GM21367 (cell line): ENCODE measurements around the gene CCR4.
A peak's percentile ranks its signal among the peaks of the same experiment; 100 is the strongest.
"Not testable (repeated sequence)": the region's sequence is repeated elsewhere in the genome, so short reads cannot be mapped to it uniquely, and the experiment has no call there.

Source experiments
- ATAC-seq: cut with Tn5 transposase; IDR thresholded peaks from one replicate; pipeline ENCODE4 v1.9.1; 2021; ENCODE audit not compliant: unreplicated experiment

The CCR4 gene

DNA sequence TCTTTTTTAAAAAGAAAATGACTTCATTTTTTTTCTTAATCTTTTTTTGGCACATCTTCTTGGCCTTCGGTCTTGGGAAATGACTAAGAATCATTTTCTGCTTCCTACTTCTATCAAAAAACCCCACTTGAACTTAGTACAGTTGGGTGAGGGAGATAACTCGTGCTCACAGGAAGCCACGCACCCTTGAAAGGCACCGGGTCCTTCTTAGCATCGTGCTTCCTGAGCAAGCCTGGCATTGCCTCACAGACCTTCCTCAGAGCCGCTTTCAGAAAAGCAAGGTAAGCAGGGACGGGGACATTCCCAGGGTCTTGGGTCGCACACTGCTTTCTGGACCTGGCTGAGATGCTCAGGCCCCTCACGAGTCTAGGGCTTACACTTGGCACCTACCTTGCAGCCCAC is at the start of gene CCR4:
TSS of gene CCR4 (plus strand) at position 235 of the 402 bp plus-strand sequence. CDS start 1,779 bp downstream, outside the sequence.
- ATAC-seq: no peak

DNA sequence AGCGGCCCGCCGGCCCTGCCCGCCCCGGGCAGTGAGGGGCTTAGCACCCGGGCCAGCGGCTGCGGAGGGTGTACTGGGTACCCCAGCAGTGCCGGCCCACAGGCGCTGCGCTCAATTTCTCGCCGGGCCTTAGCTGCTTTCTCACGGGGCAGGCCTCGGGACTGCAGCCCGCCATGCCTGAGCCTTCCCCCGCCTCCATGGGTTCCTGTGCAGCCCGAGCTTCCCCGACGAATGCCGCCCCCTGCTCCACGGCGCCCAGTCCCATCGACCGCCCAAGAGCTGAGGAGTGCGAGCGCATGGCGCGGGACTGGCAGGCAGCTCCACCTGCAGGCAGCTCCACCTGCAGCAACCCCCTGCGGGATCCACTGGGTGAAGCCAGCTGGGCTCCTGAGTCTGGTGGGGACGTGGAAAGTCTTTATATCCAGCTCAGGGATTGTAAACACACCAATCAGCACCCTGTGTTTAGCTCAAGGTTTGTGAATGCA is 48.5 kb upstream of the CCR4 start:
- not testable (repeated sequence) for ATAC-seq

DNA sequence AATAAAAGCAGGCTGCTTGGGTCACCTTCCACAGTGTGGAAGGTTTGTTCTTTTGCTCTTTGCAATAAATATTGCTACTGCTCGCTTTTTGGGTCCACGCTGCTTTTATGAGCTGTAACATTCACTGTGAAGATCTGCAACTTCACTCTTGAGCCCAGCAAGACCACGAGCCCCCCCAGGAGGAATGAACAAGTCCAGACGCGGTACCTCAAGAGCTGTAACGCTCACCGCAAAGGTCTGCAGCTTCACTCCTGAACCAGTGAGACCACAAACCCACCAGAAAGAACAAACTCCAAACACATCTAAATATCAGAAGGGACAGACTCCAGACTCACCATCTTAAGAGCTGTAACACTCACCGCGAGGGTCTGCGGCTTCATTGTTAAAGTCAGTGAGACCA is 47.5 kb upstream of the CCR4 start:
- no peak for ATAC-seq

DNA sequence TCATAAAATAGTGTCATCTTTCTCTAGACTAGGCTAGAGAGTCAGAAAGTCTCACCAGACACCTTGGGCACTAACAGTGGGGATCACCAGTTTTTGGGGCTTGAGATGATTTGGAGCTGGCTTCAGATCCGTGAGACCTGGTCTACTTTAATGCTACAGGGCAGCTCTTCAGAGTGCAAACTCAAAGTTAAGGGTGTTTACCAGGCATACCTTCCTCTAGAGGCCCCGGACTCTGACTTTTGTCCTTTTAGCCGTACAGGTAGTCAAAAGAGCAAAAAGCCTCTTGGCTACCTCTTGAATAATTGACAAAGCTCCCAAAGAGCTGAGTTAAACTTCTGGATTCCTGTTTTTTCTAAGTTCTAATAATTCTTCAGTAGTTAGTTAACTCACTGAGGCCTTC is 41.4 kb upstream of the CCR4 start:
- no peak for ATAC-seq

DNA sequence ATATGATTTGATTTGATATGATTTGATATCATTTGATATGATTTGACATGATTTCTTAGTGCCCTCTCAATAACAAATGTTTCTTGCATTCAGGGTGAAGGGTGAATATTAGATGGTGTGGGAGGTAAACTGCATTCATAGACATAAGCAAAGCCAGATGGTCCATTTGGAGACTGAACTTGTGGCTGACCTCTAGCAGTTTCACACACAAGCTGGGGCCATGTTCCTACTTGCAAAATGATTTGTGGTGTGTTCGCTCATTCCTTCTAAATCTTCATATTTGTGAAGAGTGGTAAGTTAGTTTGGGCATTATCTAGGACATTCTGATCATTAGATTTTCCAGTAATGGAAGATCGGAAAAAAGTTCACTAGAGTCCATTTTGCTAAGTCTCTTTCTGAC is 40.5 kb upstream of the CCR4 start:
- no peak for ATAC-seq

DNA sequence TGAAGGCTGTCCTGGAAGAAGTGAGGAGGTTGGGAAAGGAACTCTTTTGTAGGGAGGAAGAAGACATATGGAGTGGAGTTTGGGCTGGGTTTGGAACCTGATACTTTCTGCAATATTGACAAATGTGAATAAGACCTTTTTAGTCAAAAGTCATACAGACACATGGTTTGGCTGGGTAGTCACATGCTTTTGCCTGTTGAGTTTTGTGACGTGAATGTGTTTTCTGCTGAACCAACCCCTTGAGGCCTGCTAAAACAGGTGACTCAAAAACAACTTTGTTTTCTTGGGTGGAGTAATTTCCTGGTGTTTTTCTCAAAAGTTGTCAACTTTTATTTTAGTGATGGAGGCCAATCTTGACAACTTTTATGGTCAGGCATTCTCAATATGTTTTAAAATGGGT is 39.4 kb upstream of the CCR4 start:
- no peak for ATAC-seq

DNA sequence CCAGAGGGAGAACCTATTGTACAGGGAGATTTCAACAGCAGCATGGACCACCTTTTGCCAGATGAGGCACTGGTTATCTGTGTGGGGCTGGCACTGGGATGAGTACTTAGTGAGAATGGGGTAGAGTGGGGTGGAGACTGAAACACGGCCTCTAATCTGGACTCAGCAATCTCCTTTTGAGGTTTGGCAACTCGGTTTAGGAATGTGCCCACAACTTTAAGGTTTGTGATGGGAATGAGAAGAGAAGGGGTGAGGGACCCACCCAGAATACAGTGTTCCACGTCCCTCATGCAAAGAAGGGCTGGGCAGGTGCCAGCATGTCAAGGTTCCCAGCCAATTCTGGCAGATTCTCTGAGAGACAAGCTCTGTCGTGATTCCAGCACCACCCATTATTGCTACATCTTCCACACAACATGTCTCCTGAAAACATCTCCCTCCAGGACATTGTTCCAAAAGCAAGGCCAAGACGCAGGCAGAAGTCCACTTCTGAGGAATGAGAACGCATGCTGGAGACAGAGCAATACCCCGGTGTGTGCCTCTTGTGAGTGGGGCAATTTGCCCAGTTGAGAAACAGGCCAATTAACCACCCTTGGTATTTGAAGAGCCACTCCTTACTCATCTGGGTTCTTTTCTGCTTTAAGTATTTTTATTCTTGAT is 37.5 kb upstream of the CCR4 start:
- no peak for ATAC-seq

DNA sequence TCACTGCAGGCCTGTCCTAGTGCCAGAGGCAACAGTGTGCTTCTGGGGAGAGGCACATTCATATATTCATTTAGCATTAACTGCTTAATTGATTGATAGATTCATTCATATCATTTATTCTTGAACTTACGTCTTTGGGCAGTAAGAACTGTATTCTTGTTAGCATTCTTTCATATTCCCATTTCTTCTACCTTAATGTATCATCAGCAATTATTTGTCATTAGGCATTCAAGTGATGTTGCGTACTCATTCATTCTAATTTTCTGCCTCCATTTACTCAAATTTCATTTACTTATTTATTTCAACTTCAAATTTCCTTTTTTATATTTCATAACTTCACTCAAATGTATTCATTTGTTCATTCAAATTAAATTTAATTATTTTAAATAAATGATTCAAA is 31.5 kb upstream of the CCR4 start:
- no peak for ATAC-seq

DNA sequence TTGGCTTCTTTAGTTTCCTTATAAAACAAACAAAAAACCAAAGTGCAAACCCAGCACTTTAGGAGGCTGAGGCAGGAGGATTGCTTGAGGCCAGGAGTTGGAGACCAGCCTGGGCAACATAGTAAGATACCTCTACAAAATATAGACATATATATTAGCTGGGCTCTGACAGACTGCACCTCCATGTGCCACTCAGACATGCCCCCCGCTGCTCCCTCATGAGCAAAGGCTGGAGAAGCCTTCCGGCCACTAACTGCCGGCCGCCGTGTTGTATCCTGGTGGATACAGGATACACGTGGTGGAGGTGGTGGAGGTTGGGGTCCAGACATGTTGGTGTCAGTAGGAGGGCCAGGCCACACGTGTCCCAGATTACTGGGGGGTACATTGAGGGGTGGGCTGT is 29.4 kb upstream of the CCR4 start:
- no peak for ATAC-seq

DNA sequence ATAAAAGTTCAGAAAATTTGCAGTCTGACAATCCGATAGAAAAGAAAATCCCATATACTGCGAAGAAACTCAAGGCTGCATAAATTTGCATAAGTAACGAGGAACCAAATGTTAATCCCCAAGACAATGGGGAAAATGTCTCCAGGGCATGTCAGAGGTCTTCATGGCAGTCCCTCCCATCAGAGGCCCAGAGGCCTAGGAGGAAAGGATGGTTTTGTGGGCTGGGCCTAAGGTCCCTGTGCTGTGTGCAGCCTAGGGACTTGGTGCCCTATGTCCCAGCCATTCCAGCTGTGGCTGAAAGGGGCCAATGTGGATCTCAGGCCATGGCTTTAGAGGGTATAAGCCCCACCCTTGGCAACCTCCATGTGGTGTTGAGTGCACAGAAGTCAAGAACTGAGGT is 21.3 kb upstream of the CCR4 start:
- ATAC-seq: no peak

DNA sequence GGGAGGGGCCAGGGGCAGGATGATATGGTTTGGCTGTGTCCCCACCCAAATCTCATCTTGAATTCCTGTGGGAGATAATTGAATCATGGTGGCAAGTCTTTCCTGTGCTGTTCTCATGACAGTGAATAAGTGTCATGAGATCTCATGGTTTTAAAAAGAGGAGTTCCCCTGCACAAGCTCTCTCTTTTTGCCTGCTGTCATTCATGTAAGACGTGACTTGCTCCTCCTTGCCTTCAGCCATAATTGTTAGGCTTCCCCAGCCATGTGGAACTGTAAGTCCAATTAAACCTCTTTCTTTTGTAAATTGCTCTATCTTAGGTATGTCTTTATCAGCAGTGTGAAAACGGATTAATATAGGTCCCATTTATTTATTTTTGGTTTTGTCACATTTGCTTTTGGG is 20.2 kb upstream of the CCR4 start:
- not testable (repeated sequence) for ATAC-seq

DNA sequence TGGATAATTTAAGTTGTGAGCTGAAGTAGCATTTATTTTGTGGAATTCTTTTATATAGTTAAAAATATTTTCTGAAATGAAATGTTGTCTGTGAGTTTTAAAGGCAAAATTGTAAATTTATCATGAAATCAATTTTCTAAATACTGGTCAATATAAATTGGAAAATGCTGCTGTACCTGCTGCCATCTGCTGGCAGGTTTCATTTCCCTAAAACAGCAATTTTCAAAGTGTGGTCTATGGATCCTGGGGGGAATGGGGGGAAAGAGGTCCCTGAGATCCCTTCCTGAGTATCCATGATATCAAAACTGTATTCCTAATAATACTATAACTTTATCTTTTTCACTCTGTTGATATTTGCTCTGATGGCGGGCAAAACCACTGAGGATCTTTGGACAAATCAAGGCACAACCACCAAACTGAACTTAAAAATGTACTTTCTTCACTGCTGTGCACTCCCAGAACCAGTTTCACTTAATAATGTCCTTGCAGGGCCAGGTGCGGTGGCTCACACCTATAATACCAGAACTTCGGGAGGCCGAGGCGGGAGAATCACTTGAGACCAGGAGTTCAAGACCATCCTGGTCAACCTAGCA is 17.2 kb upstream of the CCR4 start:
- ATAC-seq: no peak

DNA sequence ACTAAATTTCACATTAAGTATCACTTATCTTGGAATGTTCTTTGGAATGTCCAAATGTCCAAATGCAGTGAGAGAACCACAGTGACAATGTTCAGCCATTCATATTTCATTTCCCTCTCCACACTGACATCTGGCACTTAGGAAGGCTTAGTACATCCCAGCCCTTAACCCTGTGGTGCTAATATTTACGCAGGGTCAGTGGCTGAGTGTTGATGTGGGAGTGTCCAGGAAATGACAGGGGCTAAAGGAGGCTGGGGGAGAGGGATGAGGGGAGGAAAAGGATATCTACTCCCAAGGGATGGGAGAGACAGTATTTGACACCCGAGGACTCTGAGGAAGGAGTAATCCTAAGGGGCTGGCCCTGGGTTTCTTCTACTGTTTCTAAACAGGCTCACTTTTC is 14.1 kb upstream of the CCR4 start:
- ATAC-seq: no peak

DNA sequence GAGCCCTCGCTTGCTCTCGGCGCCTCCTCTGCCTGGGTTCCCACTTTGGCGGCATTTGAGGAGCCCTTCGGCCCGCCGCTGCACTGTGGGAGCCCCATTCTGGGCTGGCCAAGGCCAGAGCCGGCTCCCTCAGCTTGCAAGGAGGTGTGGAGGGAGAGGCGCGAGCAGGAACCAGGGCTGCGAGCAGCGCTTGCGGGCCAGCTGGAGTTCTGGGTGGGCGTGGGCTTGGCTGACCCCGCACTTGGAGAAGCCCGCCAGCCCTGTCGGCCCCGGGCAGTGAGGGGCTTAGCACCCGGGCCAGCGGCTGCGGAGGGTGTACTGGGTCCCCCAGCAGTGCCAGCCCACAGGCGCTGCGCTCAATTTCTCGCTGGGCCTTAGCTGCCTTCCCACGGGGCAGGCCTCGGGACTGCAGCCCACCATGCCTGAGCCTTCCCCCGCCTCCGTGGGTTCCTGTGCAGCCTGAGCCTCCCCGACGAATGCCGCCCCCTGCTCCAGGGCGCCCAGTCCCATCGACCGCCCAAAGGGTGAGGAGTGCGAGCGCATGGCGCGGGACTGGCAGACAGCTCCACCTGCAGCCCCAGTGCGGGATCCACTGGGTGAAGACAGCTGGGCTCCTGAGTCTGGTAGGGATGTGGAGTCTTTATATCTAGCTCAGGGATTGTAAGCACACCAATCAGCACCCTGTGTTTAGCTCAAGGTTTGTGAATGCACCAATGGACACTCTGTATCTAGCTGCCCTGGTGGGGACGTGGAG is 11.7 kb upstream of the CCR4 start:
- ATAC-seq: not testable (repeated sequence)

DNA sequence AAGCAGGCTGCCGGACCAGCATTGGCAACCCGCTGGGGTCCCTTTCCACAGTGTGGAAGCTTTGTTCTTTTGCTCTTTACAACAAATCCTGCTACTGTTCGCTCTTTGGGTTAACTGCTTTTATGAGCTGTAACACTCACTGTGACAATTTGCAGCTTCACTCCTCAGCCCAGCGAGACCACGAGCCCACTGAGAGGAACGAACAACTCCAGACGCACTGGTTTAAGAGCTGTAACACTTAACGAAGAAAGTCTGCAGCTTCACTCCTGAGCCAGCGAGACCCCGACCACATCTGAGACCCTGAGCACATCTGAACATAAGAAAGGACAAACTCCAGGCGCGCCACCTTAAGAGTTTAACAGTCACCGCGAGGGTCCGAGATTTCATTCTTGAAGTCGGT is 10.7 kb upstream of the CCR4 start:
- no peak for ATAC-seq

DNA sequence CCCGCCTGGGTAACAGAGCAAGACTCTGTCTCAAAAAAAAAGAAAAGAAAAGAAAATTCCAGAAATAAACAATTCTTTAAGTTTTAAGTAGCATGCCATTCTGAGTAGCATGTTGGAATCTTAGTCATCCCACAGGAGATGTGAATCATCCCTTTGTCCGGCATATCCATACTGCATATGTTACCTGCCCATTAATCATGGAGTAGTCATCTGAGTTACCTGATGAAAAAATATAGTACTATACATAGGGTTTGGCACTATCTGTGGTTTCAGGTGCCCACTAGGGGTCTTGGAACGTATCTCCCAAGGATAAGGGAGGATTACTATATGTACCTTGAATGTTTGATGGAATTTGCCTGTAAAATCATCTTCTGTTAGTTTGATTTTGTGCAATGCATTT is 6.3 kb upstream of the CCR4 start:
- no peak for ATAC-seq

DNA sequence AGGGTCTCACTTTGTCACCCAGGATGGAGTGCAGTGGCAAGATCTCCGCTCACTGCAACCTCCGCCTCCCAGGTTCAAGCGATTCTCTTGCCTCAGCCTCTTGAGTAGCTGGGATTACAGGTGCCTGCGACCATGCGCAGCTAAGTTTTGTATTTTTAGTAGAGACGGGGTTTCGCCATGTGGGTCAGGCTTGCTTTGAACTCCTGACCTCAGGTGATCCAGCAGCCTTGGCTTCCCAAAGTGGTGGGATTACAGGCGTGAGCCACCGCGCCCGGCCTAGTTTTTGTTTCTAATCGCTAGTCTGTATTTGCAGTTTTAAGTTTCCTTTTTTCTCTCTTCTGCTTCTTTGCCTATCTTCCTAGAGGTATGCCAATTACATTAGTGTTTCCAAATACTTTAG is 5.8 kb upstream of the CCR4 start:
- ATAC-seq: not testable (repeated sequence)

DNA sequence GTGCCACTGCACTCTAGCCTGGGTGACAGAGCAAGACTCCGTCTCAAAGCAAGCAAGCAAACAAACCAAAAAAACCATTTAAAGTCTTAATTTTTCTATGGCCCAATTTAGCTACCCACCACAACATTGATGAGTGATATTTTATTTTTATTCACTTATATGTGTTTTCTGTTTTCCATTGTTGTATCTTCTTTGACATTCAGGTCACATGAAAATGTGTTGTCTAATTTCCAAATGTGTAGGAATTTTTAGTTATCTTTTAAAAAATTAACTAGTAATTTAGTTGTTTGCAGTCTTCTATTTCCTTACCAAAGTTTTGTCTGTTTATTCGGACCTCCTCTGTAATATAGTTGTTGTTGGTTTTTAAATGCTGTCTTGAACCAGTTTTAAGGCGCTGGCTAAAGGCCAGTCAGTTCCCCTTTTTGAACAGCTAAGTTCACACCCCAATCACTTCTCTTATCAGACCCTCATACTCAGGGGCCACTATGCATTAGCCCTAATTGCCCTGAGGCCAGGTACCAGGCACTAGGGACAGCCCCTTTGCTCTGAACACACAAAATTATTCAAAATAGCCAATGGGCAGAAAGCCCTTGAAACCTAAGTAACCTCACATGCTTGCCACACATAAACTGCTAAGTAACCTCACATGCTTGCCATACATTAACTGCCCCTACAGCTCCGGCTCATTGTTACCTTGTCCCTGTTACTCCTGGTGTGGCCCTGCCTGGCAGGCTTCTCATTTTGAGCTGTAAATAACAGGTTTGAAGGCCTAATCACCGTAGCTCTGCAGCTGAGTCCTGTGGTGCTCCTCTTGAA is 4.3 kb upstream of the CCR4 start:
- ATAC-seq: peak; percentile 26

DNA sequence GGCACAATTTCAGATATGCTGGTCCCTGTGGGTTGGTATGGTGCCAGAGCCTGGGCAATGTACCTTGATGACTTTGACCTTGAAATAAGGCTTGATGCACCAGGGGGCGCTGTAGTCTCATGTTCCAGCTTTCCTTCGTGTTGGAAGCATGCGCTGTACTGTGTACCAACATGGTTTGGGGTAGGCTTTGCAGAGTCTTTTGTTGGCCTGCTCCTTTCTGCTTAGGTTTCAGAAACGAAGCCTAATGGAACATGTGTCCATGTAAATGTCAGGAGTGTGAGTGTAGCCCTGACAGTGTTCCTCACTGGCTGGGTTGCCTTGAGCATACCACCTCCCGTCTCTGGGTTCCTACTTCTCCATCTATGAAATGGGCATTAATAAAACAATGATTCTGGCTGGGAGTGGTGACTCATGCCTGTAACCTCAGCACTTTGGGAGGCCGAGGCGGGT is 3.6 kb upstream of the CCR4 start:
- peak; percentile 92 for ATAC-seq

DNA sequence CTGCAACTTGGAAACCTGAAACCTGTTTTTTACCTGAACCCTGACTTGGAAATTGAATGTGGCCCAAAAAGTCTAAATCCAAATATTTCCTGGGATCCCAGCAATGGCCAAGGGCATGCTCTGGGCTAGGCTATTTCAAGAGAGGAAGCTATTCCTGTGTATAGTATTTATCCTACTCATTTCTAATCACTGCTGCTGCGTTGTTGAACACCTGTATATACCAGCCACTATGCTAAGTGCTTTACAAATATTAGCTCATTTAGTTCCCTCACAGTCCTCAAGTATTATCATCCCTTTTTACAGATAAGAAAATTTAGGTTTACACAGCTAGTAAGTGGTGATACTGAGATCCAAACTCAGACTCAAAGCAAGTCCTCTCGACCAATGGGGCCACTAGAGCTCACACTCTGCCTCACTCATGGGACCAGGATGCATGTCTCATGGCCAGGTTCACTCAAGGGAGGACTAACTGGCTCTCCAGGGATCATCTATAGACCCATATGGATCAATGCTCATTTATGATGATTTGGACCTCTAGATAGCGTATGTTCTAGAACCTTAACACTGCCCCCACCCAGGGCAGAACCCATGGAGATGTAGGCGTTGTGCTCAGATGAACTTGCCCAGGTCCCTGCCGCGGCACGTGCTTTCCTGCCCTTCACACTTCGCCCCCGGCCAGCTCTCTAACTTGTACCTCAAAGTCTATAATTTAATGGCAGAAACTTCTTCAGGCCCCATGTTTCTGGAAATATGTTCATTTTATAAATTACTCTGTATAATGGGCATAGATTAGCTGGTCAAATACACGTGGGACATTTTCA is 2.6 kb upstream of the CCR4 start:
- no peak for ATAC-seq
